ENCODE data around the gene LASP1NB.
A peak's percentile ranks its signal among the peaks of the same experiment; 100 is the strongest.

The LASP1NB gene

DNA sequence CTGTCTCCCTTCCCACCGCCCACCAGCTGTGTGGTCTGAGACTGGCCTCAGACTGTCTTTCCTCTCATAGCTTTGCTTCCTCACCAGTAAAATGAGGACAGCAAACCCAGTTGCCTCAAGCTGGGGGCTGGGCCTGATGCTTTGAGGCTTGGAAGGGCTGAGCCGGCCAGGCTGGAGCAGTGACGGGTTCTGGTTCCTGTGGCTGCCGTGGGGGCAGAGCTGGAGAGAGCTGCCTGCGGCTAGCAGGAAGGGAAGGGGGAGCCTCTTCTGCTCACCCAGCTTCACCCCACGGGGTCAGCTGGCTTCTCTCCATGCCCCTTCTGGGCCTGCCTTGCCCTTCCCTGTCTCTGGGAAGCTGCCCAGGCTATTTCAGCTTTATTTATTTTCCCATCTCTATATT lies 31.8 kb upstream of the LASP1NB start:
- H3K23me2 ChIP-seq (ENCODE audit: low read depth, low read length), result no peaks in the 10 kb centered on the region
- H4K91ac ChIP-seq (replicated peaks; ENCODE audit: insufficient read length, low read length), result no peak overlapping the region
- H3K9ac ChIP-seq (replicated peaks in 1 of 4; ENCODE audit: extremely low read depth in 1 of 4, low read depth in 3 of 4, low read length in 3 of 4), result no peak overlapping the region
- H3K56ac ChIP-seq (replicated peaks; ENCODE audit: insufficient read length, low read depth, low read length), result no peak overlapping the region
- H3K18ac ChIP-seq (ENCODE audit: extremely low read depth, low read length), result no peak overlapping the region
- no peak overlapping the region for H2BK20ac ChIP-seq (ENCODE audit: low read length)
- no peak overlapping the region for H2AFZ ChIP-seq (ENCODE audit: low read length)
- H4K5ac ChIP-seq (ENCODE audit: insufficient read length, low read depth, low read length), result no peak overlapping the region
- H2BK15ac ChIP-seq (ENCODE audit: low read length), result peak overlapping the region; percentile 16; the same call in 1 of the 2 replicates
- no peak overlapping the region for H2BK120ac ChIP-seq (replicated peaks; ENCODE audit: low read depth, low read length)
- H3K14ac ChIP-seq (ENCODE audit: insufficient read length), result no peak overlapping the region
- no peak overlapping the region for H3K27ac ChIP-seq (ENCODE audit: low read depth, low read length)
- H3K27me3 ChIP-seq (replicated peaks in 1 of 4; ENCODE audit: control insufficient read depth in 3 of 4, extremely low read depth in 1 of 4, insufficient read depth in 3 of 4, low read length in 3 of 4), result no peaks in the 10 kb centered on the region
- H3K4me2 ChIP-seq (ENCODE audit: insufficient read depth in 1 of 2, low read depth in 2 of 2, low read length in 2 of 2), result no peak overlapping the region
- H3K79me2 ChIP-seq (ENCODE audit: control insufficient read depth in 1 of 2, insufficient read depth in 2 of 2, low read length in 2 of 2), result peaks cover 0 to 8% of the 10 kb centered on the region in 2 experiments; a peak in 1 of 4 replicates
- ChIA-PET CTCF (ENCODE audit: partially characterized antibody) (interaction anchor here (0.6 to 1.5 kb wide), 10 partner anchors 13 to 314 kb away, joined by 3 to 6 read pairs (median 4); partner anchors contain the start of gene LASP1NB), POLR2A (ENCODE audit: partially characterized antibody) (interaction anchor here (0.6 to 2.0 kb wide), 9 partner anchors 10 to 95 kb away, joined by 3 to 14 read pairs (median 4); partner anchors contain the start of genes LASP1, PIP4K2B and RPL23)
- no peaks in the 10 kb centered on the region for H3K9me3 ChIP-seq (ENCODE audit: insufficient read depth in 2 of 2, low read depth in 1 of 2, low read length in 1 of 2)
- 0 out of 2 replicates have a peak overlapping the region, but pooled peaks have one; percentile 0 for H4K8ac ChIP-seq (ENCODE audit: extremely low read depth, insufficient read depth, low read length)
- no peak overlapping the region for H2BK5ac ChIP-seq (ENCODE audit: low read depth, low read length)
- no peak overlapping the region for H2AK5ac ChIP-seq (ENCODE audit: low read depth, low read length)
- H3K4me1 ChIP-seq (replicated peaks in 1 of 4; ENCODE audit: control insufficient read depth in 3 of 4, insufficient read depth in 4 of 4, low read length in 3 of 4), result peaks cover 0 to 7% (median 3%) of the 10 kb centered on the region in 4 experiments; a peak in 5 of 7 replicates
- TF ChIP-seq CBX8 (IDR thresholded peaks at IDR 0.05; ENCODE audit: borderline replicate concordance, low read depth, low read length) (no peak), TAF7 (optimal IDR thresholded peaks at IDR 0.05; ENCODE audit: borderline replicate concordance, low read depth, low read length) (no peak), POLR2AphosphoS5 (IDR thresholded peaks at IDR 0.05; ENCODE audit: low read depth, low read length) (no peak), GABPA (IDR thresholded peaks at IDR 0.05; ENCODE audit: borderline replicate concordance, insufficient read depth, low read length) (no peak), HDAC2 (IDR thresholded peaks at IDR 0.05; ENCODE audit: borderline replicate concordance in 1 of 2, low read depth in 2 of 2, low read length in 2 of 2) (no peak), PHF8 (conservative IDR thresholded peaks at IDR 0.05; ENCODE audit: low read depth, low read length) (no peak), HDAC6 (IDR thresholded peaks at IDR 0.05; ENCODE audit: low read depth, low read length) (no peak)
- TF ChIP-seq, protein P1, sequence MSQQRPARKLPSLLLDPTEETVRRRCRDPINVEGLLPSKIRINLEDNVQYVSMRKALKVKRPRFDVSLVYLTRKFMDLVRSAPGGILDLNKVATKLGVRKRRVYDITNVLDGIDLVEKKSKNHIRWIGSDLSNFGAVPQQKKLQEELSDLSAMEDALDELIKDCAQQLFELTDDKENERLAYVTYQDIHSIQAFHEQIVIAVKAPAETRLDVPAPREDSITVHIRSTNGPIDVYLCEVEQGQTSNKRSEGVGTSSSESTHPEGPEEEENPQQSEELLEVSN (IDR thresholded peaks at IDR 0.05), result no peak
- TF ChIP-seq, protein P2, sequence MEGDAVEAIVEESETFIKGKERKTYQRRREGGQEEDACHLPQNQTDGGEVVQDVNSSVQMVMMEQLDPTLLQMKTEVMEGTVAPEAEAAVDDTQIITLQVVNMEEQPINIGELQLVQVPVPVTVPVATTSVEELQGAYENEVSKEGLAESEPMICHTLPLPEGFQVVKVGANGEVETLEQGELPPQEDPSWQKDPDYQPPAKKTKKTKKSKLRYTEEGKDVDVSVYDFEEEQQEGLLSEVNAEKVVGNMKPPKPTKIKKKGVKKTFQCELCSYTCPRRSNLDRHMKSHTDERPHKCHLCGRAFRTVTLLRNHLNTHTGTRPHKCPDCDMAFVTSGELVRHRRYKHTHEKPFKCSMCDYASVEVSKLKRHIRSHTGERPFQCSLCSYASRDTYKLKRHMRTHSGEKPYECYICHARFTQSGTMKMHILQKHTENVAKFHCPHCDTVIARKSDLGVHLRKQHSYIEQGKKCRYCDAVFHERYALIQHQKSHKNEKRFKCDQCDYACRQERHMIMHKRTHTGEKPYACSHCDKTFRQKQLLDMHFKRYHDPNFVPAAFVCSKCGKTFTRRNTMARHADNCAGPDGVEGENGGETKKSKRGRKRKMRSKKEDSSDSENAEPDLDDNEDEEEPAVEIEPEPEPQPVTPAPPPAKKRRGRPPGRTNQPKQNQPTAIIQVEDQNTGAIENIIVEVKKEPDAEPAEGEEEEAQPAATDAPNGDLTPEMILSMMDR (IDR thresholded peaks at IDR 0.05; ENCODE audit: control extremely low read depth in 1 of 3, insufficient read depth in 1 of 3, low read depth in 1 of 3, low read length in 3 of 3), result no peak
- no peak overlapping the region for H3K4me3 ChIP-seq (ENCODE audit: extremely low read depth in 1 of 4, insufficient read depth in 2 of 4, low read depth in 3 of 4, low read length in 4 of 4)
- FAIRE-seq, result no peak
- peaks cover 4 to 30% (median 17%) of the 10 kb centered on the region in 4 experiments for H3K36me3 ChIP-seq (ENCODE audit: control insufficient read depth in 2 of 4, insufficient read depth in 4 of 4, low read length in 3 of 4)
- no peaks in the 10 kb centered on the region; the same call in 1 of the 2 replicates for H3K79me1 ChIP-seq (ENCODE audit: low read depth, low read length)
- 88% methylated on average over 6 of the region's 6 CpGs; no CpG with 5 or more reads in 1 of the 2 experiments for WGBS, 2 experiments (ENCODE audit: extremely low coverage in 1 of 2, insufficient coverage in 1 of 2, insufficient read length in 1 of 2, insufficient replicate concordance in 2 of 2, low coverage in 1 of 2, low lambda C conversion rate in 2 of 2, missing lambda C conversion rate in 1 of 2)
- DNase-seq (ENCODE audit: low read depth in 1 of 2, low spot score in 2 of 2), result no peak
- no peak overlapping the region for H2BK12ac ChIP-seq (ENCODE audit: low read depth, low read length)
- no peak overlapping the region for H3K4ac ChIP-seq (replicated peaks; ENCODE audit: insufficient read length, low read depth, low read length)
- H4K20me1 ChIP-seq (replicated peaks in 1 of 2; ENCODE audit: control insufficient read depth in 1 of 2, insufficient read depth in 2 of 2, low read length in 2 of 2), result peaks cover 0 to 13% of the 10 kb centered on the region in 2 experiments
- H3K23ac ChIP-seq (ENCODE audit: insufficient read length), result no peak overlapping the region
